H1 (cell line): ENCODE results near the gene MAP4K1. TPM values are rescaled to one million over a fixed set of nuclear protein-coding genes. Genes with fewer than 3 reads are reported as not detected.
A peak's percentile ranks its signal among the peaks of the same experiment; 100 is the strongest.

ENCODE experiments used
- BRCA1 ChIP-seq: IDR thresholded peaks from 2 replicates; pipeline ENCODE4 v1.6.1; 2012; ENCODE audit warnings: low read depth, low read length, improper control_type of control experiment
- CBX8 ChIP-seq: fragments of 300-800, 300-1000 bp; sonication (generic); IDR thresholded peaks from 2 replicates; pipeline ENCODE4 v1.7.1; 2016; ENCODE audit warnings: low read depth, low read length, borderline replicate concordance
- CREB1 ChIP-seq: IDR thresholded peaks from 2 replicates; pipeline ENCODE4 v1.6.1; 2012; ENCODE audit warnings: inconsistent platforms
- HDAC6 ChIP-seq: IDR thresholded peaks from one replicate; pipeline ENCODE4 v1.7.1; 2012; ENCODE audit warnings: low read depth, mild to moderate bottlenecking, inconsistent platforms, low read length, moderate library complexity
- RNF2 ChIP-seq: fragments of 200-900, 300-1000 bp; sonication (generic); IDR thresholded peaks from 2 replicates; pipeline ENCODE4 v1.7.1; 2016; ENCODE audit warnings: borderline replicate concordance, low read depth, mild to moderate bottlenecking, antibody characterized with exemption, low read length; ENCODE audit not compliant: poor library complexity, severe bottlenecking; ENCODE audit errors: missing control alignments
- SIN3A ChIP-seq, 2 experiments: IDR thresholded peaks in 1 of 2; conservative IDR thresholded peaks in 1 of 2; 2 replicates each; pipeline ENCODE4 v1.6.1; 2011 to 2012; ENCODE audit warnings: low read length in 2 of 2, improper control_type of control experiment in 1 of 2, low read depth in 1 of 2, mild to moderate bottlenecking in 1 of 2
- SIRT6 ChIP-seq: IDR thresholded peaks from one replicate; pipeline ENCODE4 v1.7.1; 2012; ENCODE audit warnings: low read length, inconsistent platforms
- TAF1 ChIP-seq: IDR thresholded peaks from 2 replicates; pipeline ENCODE4 v1.6.1; 2011; ENCODE audit warnings: mild to moderate bottlenecking, low read depth, low read length
- YY1 ChIP-seq: IDR thresholded peaks from 2 replicates; pipeline ENCODE4 v1.6.1; 2011; ENCODE audit warnings: low read depth, mild to moderate bottlenecking, low read length
- polyA plus RNA-seq, 7 experiments: library from polyadenylated mRNA; depleted of rRNA in 3 of 7; stranded (reverse) in 5 of 7; unstranded in 2 of 7; fragments of >200 nt in 5 of 7; fragments of 200-250 nt in 2 of 7; gene quantifications; 1 replicate in 5 of 7; 2 replicates in 1 of 7; 4 replicates in 1 of 7; pipeline versions ENCODE4 v1.2.1 to v1.2.3, GENCODE V29; 2011 to 2013; ENCODE audit warnings: missing spikeins in 2 of 7, mixed read lengths in 2 of 7
- total RNA-seq: library from RNA; stranded (reverse); fragmentation: NEBNext Ultra II Directional; extraction: Animal tissue kit (Norgen Biotek cat#: 25700); gene quantifications from 2 replicates; pipeline ENCODE4 v1.2.1, GENCODE V29; 2021
- TF ChIP-seq, protein P1 (sequence below): fragments of 300-600 bp; sonication (generic); IDR thresholded peaks from 2 replicates; pipeline ENCODE4 v1.7.1; 2012; ENCODE audit warnings: low read length, moderate library complexity, mild to moderate bottlenecking, inconsistent platforms; ENCODE audit not compliant: insufficient replicate concordance

The MAP4K1 gene
- total and polyA plus RNA-seq, 2 of the 8 experiments (the other 6 are each of a cell fraction or from before 2014, with no cell fraction given), result 9.0 to 10.4 TPM

DNA sequence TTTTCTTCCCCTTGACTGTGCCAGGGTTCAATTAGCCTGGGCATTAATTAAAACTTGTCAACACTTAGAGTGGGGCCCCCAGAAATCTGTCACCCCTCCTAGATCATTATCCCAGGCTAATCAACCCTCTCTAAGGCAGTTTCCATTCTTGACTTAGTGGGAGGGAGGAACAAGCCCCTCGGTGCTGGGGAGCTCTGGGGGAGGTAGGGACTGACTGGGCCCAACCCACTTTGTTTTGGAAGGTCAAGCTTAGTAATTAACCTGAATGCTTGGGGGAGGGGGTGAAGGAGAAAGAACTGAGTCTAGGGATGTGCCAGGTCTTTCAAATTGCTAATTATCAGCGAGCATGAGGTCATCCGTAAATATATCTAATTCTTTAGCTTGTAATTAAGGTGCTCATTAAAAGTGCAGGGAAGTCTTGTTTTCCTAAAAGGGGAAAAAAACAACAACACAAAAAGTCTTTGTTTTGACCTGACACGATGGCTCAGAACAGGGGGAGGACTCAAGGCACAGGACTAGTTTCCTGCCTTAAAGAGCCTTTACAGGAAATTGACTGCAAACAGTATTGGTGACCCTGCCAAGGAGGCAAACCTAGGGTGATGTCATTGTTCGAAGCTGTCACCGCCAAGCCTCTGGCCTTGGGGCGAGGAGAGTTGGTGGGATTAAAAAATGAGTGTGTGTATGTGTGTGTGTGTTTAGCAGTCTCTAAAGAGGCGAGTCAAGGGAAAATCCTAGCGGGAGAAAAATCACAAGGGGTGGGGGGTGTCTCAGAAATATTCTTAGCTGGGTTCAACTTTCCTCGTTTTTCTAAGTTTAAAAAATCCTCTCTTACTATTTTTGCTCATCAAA lies 49.1 kb upstream of the MAP4K1 start (continued):
- TF ChIP-seq, protein P1, sequence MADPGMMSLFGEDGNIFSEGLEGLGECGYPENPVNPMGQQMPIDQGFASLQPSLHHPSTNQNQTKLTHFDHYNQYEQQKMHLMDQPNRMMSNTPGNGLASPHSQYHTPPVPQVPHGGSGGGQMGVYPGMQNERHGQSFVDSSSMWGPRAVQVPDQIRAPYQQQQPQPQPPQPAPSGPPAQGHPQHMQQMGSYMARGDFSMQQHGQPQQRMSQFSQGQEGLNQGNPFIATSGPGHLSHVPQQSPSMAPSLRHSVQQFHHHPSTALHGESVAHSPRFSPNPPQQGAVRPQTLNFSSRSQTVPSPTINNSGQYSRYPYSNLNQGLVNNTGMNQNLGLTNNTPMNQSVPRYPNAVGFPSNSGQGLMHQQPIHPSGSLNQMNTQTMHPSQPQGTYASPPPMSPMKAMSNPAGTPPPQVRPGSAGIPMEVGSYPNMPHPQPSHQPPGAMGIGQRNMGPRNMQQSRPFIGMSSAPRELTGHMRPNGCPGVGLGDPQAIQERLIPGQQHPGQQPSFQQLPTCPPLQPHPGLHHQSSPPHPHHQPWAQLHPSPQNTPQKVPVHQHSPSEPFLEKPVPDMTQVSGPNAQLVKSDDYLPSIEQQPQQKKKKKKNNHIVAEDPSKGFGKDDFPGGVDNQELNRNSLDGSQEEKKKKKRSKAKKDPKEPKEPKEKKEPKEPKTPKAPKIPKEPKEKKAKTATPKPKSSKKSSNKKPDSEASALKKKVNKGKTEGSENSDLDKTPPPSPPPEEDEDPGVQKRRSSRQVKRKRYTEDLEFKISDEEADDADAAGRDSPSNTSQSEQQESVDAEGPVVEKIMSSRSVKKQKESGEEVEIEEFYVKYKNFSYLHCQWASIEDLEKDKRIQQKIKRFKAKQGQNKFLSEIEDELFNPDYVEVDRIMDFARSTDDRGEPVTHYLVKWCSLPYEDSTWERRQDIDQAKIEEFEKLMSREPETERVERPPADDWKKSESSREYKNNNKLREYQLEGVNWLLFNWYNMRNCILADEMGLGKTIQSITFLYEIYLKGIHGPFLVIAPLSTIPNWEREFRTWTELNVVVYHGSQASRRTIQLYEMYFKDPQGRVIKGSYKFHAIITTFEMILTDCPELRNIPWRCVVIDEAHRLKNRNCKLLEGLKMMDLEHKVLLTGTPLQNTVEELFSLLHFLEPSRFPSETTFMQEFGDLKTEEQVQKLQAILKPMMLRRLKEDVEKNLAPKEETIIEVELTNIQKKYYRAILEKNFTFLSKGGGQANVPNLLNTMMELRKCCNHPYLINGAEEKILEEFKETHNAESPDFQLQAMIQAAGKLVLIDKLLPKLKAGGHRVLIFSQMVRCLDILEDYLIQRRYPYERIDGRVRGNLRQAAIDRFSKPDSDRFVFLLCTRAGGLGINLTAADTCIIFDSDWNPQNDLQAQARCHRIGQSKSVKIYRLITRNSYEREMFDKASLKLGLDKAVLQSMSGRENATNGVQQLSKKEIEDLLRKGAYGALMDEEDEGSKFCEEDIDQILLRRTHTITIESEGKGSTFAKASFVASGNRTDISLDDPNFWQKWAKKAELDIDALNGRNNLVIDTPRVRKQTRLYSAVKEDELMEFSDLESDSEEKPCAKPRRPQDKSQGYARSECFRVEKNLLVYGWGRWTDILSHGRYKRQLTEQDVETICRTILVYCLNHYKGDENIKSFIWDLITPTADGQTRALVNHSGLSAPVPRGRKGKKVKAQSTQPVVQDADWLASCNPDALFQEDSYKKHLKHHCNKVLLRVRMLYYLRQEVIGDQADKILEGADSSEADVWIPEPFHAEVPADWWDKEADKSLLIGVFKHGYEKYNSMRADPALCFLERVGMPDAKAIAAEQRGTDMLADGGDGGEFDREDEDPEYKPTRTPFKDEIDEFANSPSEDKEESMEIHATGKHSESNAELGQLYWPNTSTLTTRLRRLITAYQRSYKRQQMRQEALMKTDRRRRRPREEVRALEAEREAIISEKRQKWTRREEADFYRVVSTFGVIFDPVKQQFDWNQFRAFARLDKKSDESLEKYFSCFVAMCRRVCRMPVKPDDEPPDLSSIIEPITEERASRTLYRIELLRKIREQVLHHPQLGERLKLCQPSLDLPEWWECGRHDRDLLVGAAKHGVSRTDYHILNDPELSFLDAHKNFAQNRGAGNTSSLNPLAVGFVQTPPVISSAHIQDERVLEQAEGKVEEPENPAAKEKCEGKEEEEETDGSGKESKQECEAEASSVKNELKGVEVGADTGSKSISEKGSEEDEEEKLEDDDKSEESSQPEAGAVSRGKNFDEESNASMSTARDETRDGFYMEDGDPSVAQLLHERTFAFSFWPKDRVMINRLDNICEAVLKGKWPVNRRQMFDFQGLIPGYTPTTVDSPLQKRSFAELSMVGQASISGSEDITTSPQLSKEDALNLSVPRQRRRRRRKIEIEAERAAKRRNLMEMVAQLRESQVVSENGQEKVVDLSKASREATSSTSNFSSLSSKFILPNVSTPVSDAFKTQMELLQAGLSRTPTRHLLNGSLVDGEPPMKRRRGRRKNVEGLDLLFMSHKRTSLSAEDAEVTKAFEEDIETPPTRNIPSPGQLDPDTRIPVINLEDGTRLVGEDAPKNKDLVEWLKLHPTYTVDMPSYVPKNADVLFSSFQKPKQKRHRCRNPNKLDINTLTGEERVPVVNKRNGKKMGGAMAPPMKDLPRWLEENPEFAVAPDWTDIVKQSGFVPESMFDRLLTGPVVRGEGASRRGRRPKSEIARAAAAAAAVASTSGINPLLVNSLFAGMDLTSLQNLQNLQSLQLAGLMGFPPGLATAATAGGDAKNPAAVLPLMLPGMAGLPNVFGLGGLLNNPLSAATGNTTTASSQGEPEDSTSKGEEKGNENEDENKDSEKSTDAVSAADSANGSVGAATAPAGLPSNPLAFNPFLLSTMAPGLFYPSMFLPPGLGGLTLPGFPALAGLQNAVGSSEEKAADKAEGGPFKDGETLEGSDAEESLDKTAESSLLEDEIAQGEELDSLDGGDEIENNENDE, result no peak
- TF ChIP-seq TAF1 (no peak), CBX8 (no peak), BRCA1 (no peak), YY1 (no peak), SIN3A (conservative IDR thresholded peaks at IDR 0.05 in 1 of 2, IDR thresholded peaks at IDR 0.05 in 1 of 2; ENCODE audit: low read depth in 1 of 2, low read length in 2 of 2) (no peak), RNF2 (no peak), CREB1 (peak; percentile 31; the same call in 1 of the 2 replicates), HDAC6 (no peak), SIRT6 (no peak)
